H1 (cell line): ENCODE data around the gene CDCA7. TPM values are rescaled to one million over a fixed set of nuclear protein-coding genes. Genes with fewer than 3 reads are reported as not detected.

Experiments used
- BACH1 ChIP-seq: IDR thresholded peaks from 2 replicates; pipeline ENCODE4 v1.6.1; 2012; ENCODE audit warnings: low read length, improper control_type of control experiment
- BCL11A ChIP-seq, 2 experiments: IDR thresholded peaks; one replicate each; pipeline ENCODE4 v1.6.1; 2011; ENCODE audit warnings: low read depth in 2 of 2, low read length in 2 of 2, mild to moderate bottlenecking in 2 of 2
- CHD7 ChIP-seq: fragments of 300-600 bp; sonication (generic); IDR thresholded peaks from 2 replicates; pipeline ENCODE4 v1.7.1; 2012; ENCODE audit warnings: low read length, moderate library complexity, mild to moderate bottlenecking, inconsistent platforms; ENCODE audit not compliant: insufficient replicate concordance
- CTCF ChIP-seq, 3 experiments: IDR thresholded peaks; 1 replicate in 2 of 3; 2 replicates in 1 of 3; pipeline versions ENCODE4 v1.5.1 to v1.6.1; 2011; ENCODE audit warnings: low read length in 3 of 3, mild to moderate bottlenecking in 3 of 3, inconsistent platforms in 2 of 3, low read depth in 1 of 3, moderate library complexity in 1 of 3; ENCODE audit not compliant: insufficient read depth in 1 of 3; ENCODE audit errors: control extremely low read depth in 1 of 3
- GTF2F1 ChIP-seq: IDR thresholded peaks from 2 replicates; pipeline ENCODE4 v1.6.1; 2012; ENCODE audit warnings: low read depth, low read length, improper control_type of control experiment, borderline replicate concordance
- KDM5A ChIP-seq: fragments of 200-600 bp; IDR thresholded peaks from 2 replicates; pipeline ENCODE4 v1.7.1; 2012; ENCODE audit warnings: mild to moderate bottlenecking, low read length, inconsistent platforms, mixed read lengths
- SIN3A ChIP-seq, 2 experiments: IDR thresholded peaks in 1 of 2; conservative IDR thresholded peaks in 1 of 2; 2 replicates each; pipeline ENCODE4 v1.6.1; 2011 to 2012; ENCODE audit warnings: low read length in 2 of 2, improper control_type of control experiment in 1 of 2, low read depth in 1 of 2, mild to moderate bottlenecking in 1 of 2
- SP4 ChIP-seq: IDR thresholded peaks from 2 replicates; pipeline ENCODE4 v1.6.1; 2012; ENCODE audit warnings: low read length, inconsistent platforms
- TAF1 ChIP-seq: IDR thresholded peaks from 2 replicates; pipeline ENCODE4 v1.6.1; 2011; ENCODE audit warnings: mild to moderate bottlenecking, low read depth, low read length
- polyA plus RNA-seq, 7 experiments: library from polyadenylated mRNA; depleted of rRNA in 3 of 7; stranded (reverse) in 5 of 7; unstranded in 2 of 7; fragments of >200 nt in 5 of 7; fragments of 200-250 nt in 2 of 7; gene quantifications; 1 replicate in 5 of 7; 2 replicates in 1 of 7; 4 replicates in 1 of 7; pipeline versions ENCODE4 v1.2.1 to v1.2.3, GENCODE V29; 2011 to 2013; ENCODE audit warnings: missing spikeins in 2 of 7, mixed read lengths in 2 of 7
- total RNA-seq: library from RNA; stranded (reverse); fragmentation: NEBNext Ultra II Directional; extraction: Animal tissue kit (Norgen Biotek cat#: 25700); gene quantifications from 2 replicates; pipeline ENCODE4 v1.2.1, GENCODE V29; 2021

The CDCA7 gene
- total and polyA plus RNA-seq, 2 of the 8 experiments (the other 6 are each of a cell fraction or from before 2014, with no cell fraction given), result 64.4 to 80.4 TPM

GRCh38 chr2:173354582-173355131 lies at the start of gene CDCA7 (continued):
- TF ChIP-seq CTCF (IDR thresholded peaks at IDR 0.05; ENCODE audit: control extremely low read depth in 1 of 3, insufficient read depth in 1 of 3, low read depth in 1 of 3, low read length in 3 of 3), result no peak
- TF ChIP-seq KDM5A, result no peak
- no peak for TF ChIP-seq BACH1
- no peak; a peak in 1 of 4 replicates for TF ChIP-seq SIN3A (conservative IDR thresholded peaks at IDR 0.05 in 1 of 2, IDR thresholded peaks at IDR 0.05 in 1 of 2; ENCODE audit: low read depth in 1 of 2, low read length in 2 of 2)
- TF ChIP-seq TAF1, result peak; percentile 79
- no peak; the same call in 1 of the 2 replicates for TF ChIP-seq SP4
- TF ChIP-seq CHD7, result no peak
- TF ChIP-seq BCL11A (IDR thresholded peaks at IDR 0.05; ENCODE audit: low read depth in 2 of 2, low read length in 2 of 2), result no peak
- no peak for TF ChIP-seq GTF2F1
